NCI-H1092 treated with DMSO at 0.1 percent for 48 hours (cell line): ENCODE measurements around the gene NQO2.
"Not testable (repeated sequence)": the region's sequence is repeated elsewhere in the genome, so short reads cannot be mapped to it uniquely, and the experiment has no call there.

Experiments used
- DNase-seq: peaks from one replicate; lab custom pipeline; 2025; lab: John Stamatoyannopoulos, UW

Gene NQO2

GRCh38 chr6:3013901-3014674, 14.4 kb downstream of the NQO2 start:
- DNase-seq, result no peak

GRCh38 chr6:3014675-3015066, 15.0 kb downstream of the NQO2 start:
- DNase-seq, result no peak

- DNase-seq, result no peak
Measured at GRCh38 chr6:3015144-3015543, 15.4 kb downstream of the NQO2 start.

- no peak for DNase-seq
Measured at GRCh38 chr6:3016473-3017280, 17.0 kb downstream of the NQO2 start.

GRCh38 chr6:3017304-3017703, 17.6 kb downstream of the NQO2 start:
- DNase-seq, result no peak

DNA sequence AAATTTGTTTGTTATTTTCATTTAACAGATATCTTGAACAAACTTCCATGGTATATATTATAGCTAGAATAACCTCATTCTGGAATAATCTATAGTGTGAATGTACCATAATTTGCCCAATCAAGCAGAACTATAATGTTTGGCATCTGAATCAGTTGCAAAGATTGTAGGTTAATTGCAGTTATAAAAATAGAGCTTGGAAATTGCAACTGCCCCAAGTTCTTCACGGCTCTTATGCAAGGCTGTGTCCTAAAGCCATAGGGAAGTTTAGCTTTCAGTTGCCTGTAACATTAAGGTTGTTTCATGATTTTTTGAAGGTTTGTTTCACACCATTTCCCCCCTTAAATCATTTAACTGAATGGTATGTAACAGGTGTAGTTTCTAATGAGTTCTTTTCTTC, 19.4 kb downstream of the NQO2 start:
- DNase-seq, result no peak

- DNase-seq, result no peak
Measured at GRCh38 chr6:3019749-3020320, 20.1 kb downstream of the NQO2 start.

DNA sequence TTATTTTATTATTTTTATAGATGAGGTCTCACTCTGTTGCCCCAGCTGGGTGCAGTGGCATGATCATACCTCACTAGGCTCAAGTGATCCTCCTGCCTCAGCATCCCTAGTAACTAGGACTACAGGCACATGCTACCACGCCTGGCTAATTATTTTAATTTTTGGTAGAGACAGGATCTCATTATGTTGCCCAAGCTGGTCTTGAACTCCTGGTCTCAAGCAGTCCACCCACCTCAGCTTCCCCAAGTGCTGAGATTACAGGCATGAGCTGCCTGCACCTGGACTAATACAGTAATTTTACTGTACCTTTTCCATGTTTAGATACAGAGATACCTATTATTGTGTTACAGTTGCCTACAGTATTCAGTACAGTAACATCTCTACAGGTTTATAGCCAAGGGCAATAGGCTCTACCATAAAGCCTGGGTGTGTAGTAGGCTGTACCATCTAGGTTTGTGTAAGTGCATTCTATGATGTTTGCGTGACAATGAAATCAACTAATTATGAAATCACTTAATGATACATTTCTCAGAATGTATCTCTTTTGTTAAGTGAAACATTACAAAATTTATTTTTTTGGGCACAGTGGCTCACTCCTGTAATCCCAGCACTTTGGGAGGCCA, 21.4 kb downstream of the NQO2 start:
- DNase-seq, result not testable (repeated sequence)

GRCh38 chr6:3022765-3023662, 23.3 kb downstream of the NQO2 start:
- DNase-seq, result no peak

DNA sequence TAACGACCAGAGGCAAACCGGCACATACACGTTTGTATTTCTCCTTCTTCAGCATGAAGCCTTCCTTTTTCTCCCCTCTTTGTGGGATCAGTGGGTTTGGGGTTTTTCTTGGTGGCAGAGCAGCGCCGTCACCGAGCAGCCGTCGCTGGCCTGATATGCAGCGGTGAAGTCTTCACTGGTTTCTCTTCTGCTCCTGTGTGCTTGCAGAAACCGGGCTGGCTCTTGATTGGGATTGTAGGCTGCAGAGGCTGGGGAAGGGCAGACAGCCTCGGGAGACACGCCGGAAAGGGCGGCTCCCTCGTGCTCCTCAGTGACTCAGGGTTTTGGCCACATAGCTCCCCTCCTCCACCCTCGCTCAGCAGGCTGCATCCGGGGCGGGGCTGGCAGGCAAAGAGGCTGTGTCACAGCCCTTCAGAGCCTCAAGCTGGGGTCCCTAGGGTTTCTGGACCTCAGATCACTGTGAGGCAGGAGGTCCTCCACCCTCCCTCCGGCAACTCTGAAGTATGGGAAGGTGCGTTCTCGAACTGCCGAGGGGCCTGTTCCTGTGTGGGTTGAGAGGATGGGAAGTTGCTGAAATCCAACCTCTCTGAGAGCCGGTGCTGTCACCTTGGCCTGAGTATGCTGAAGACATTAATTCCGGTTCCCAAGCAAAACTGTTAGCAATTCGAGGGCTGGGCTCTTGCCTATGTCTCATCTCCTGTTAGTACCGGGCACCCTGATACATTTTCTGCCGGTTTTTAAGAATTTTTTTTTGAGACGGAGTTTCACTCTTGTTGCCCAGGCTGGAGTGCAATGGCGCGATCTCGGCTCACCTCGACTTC, 24.2 kb downstream of the NQO2 start:
- DNase-seq, result no peak

DNA sequence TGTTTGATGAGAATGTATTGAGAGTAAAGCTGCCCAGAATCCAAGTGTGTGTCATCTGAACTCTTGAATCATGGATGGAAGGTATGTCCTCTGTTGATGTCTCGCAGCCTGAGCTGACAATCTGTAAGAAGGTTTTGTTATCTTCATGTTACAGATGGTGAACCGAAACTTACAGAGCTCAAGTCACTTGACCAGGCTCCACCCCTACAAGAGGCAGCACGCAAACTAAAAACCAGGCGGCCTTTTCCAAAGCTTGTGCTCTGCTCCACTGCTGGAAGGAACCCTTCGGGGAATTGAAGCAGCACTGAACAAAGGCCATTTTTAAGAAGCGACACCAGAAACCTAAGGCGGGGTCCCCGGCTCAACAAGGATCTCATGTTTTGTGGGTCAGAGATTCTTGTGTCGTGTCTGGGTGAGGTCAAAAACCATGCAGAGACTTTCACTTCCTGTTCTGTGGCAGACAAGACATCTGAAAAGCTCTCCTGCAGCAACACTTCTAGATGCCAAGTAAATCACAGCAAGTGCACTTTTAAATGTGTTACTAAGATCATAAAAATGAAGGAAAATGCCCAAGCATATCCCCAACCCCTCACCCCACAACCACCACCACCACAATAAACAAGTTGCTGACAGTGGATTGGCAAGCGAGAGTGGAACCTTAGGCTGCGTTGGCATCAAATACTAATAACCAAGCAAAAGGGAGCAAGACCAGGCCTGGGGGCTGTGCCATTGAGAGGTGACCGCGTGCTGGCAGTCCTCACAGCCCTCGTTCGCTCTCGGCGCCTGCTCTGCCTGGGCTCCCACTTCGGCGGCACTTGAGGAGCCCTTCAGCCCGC, 27.3 kb downstream of the NQO2 start:
- DNase-seq, result no peak

DNA sequence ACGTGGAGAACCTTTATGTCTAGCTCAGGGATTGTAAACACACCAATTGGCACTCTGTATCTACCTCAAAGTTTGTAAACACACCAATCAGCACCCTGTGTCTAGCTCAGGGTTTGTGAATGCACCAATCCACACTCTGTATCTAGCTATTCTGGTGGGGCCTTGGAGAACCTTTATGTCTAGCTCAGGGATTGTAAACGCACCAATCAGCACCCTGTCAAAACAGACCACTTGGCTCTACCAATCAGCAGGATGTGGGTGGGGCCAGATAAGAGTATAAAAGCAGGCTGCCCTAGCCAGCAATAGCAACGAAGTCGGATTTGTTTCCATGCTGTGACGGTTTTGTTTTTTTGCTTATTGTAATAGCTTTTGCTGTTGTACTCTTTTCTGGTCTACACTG, 28.5 kb downstream of the NQO2 start:
- not testable (repeated sequence) for DNase-seq

DNA sequence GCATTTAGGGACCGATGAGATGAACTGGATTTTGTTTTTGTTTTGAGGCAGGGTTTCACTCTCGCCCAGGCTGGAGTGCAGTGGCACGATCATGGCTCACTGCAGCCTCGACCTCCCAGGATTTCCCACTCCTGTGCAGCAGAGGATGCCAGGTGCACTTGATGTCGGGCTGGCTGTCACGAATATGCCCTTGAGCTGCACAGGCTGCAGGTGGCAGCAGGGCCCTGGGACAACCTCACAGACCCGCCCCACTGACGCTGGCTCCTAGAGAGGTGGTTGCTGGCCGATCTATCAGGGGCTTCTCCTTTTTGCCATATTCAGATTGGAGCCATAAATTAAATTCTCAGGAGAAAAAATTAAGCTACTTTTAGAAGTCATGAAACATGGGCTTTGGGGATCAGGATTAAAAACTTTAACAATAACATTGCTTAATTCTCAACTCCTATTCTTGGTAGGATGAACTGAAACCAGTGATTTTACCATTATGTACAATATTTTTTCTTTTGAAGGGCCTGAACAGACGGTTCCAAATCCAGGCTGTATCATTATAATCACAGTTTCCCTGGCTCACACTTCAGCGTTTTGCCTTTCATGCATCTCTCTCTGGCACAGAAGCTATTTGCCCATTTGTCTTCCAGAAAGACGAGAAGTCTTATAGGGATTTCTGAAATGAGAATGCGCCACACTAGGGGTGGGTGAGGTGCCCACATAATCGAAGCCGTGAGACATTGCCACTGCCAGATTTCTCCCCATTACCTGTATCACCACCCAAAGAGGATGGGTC, 32.4 kb downstream of the NQO2 start:
- DNase-seq, result no peak

- no peak for DNase-seq
Measured at GRCh38 chr6:3032986-3033385, 33.3 kb downstream of the NQO2 start.

- no peak for DNase-seq
Measured at GRCh38 chr6:3033652-3034051, 34.0 kb downstream of the NQO2 start.

GRCh38 chr6:3035397-3035796, 35.7 kb downstream of the NQO2 start:
- no peak for DNase-seq

- no peak for DNase-seq
Measured at GRCh38 chr6:3036861-3037637, 37.4 kb downstream of the NQO2 start.
